ENCODE results near the gene TAF4B.

DNA sequence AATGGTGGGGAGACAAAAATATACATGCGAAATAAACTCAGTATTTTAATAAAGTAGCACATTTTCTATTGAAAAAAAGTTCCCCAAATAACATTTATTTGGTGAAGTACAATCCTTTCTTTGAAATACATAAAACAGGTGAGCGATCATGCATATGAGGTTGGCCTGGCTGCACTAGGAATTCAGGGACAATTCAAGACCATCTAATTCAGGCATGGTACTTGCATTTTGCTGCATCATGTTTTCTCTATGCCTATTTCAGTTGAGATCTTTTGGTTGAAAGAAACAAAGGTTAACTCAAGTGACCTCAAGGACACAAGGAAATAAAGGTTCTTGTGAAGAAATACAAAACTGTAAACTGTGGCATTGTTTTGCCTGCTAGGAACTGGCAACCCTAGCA, 19.8 kb upstream of the TAF4B start:
- TF ChIP-seq POLR2A (IDR thresholded peaks at IDR 0.05; ENCODE audit: low read length) (no peak), GATA1 (IDR thresholded peaks at IDR 0.05; ENCODE audit: low read depth, low read length) (no peak)
